Adipose tissue (tissue), 3 donors: ENCODE measurements around the gene KLRK1. TPM values are rescaled to one million over a fixed set of nuclear protein-coding genes. Genes with fewer than 3 reads are reported as not detected.
"Not testable (repeated sequence)": the region's sequence is repeated elsewhere in the genome, so short reads cannot be mapped to it uniquely, and the experiment has no call there.

Experiments
- H3K27ac ChIP-seq: one replicate; pipeline ENCODE4 v1.5.1; 2013; ENCODE audit warnings: low read depth, low read length
- WGBS, 3 donors: extraction: QIAGEN DNeasy Blood & Tissue Kit; methylation state at CpG; one replicate each; pipeline ENCODE4 v1.1.7; 2013; 5-methylcytosine and 5-hydroxymethylcytosine counted together
- polyA plus RNA-seq, 3 donors: library from polyadenylated mRNA; stranded (reverse); fragments of 200-250 nt; gene quantifications; one replicate each; pipeline ENCODE4 v1.2.3, GENCODE V29; 2013
- donor health status: healthy with polysubstance abuse.
- donor health status: Bipolar disorder and iron deficiency.
- donor health status: healthy.

The KLRK1 gene
- polyA plus RNA-seq, 3 donors, result 0.84 to 2.0 (median 1.6) TPM

DNA sequence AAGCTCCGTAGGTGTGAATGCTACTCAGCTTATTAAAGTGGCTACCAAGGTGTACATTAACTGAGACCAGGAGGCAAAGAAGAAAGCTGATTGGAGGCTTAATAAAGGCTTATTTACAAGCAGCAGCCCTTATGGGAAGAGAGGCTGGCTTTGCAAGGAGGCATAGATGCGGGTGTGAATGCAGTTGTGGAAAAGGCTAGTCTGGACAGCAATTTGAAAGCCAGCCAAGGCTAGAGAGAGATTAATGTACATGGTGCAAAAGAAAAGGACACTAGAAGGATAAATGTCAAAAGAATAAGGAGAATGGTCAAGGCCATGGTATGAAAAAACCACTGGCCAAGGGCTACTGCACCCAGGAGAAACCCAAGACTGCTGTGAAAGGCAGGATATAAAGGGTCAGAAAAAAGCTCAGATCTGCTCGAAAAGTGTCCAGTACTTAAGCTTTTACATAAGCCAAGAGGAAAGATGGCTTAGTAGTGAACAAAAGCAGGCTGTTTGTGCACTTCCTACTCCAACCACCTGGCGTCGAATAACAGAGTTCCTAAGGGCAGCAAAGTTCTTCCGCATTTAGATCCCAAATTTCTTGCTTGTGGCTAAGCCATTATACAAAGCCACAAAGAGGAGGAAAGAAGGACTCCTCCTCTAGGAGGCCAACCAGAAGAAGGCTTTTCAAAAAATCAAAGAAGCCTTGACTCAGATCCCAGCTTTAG is 24.0 kb downstream of the KLRK1 start:
- H3K27ac ChIP-seq, result peak overlapping the region; percentile 49

DNA sequence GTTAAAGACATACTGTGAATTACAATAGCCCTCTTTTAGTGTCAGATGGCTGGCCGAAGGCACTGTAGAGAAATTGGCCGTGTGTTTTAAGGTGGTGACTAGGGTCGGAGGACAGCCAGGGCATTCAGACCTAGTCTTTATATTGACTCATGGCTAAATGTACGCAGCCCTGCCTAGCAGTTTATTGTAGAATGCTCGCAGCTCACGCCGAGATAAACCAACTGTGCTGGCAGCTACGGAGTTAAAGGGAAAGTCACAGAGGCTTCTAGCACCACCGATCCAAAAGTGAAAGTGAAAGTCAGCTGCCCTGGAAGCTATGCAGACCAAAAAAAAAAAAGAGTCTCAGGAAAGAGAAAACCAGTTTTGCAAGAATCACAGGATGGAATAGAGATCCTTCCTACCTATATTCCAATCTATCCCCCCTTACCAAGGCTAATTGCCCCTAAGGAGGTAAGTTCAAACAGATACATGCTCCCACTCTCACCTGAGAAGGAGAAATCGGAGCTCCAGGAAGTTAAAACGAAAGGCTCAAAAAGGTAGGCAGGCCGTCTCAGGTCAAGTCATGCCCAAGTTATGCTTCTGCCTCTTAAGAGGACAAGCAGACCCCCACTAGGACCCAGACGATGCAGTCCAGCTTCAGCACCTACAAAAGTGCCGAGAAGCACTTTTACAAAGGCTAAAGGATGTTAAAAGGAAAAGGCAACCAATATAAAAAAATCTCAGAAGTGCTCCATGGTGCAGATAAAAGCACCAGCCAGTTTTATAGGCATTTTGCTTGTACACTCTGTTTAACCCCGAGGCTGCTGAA is 24.8 kb downstream of the KLRK1 start:
- peak overlapping the region; percentile 49 for H3K27ac ChIP-seq
- WGBS, 3 donors, result 1% methylated on average over 15 of the region's 15 CpGs

More for the DNA sequence above, 24.0 kb downstream of the KLRK1 start:
- 29 to 36% (median 35%) methylated on average over 6 of the region's 6 CpGs for WGBS, 3 donors

DNA sequence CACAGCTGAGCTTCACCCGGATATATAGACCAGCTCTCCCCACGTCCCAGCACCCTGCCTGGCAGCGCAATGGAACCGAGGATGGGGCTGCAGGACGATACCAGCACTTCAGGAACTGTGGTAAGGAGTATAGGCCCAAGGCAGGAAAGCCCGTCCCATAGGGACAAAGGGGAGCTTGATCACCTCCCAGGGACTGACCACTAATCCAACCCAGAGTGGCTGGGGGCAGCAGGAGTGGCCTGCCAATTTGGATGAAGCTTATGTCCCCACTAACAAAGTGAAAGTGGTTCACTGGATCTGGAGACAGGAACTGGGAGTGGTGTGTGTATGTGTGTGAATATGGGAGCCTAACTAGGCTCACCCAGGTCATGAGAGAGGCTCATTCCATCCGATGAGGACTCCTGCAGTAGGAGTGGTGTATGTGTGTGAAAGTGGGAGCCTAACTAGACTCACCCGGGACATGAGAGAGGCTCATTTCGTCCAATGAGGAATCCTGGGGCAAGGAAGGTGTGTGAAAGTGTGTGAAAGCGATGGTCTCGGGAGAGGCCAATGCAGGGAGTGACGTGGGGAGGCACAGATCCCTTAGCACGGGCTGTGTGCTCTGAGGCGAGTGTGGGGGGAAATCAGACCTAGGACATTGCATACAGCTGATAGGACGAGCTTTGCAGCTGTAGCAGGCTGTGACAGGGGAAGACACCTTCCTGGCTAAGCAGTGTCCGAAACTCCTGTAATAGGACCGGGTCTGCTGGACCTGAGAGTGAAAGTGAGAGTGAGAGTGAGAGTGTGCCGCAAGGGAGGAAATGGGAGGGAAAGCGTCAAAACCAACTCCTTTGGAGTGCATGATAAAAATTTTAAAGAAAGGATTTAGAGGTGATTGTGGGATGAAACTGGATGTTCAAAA is 25.7 kb downstream of the KLRK1 start:
- H3K27ac ChIP-seq, result no peak overlapping the region
- whole genome bisulfite sequencing, 3 donors, result 14 to 20% (median 19%) methylated on average over 19 of the region's 19 CpGs

DNA sequence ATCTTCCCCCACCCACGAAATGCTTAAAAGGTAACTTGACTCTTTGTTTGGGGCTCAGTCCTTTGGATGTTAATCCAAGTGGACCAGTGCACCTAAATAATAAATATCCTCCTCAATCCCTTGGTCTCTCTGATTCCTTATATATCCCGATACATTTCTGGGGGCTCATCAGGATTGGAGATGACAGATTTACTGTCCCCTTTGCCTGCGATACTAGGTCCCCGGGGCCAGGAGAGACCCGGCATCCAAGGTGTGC is 26.3 kb downstream of the KLRK1 start:
- H3K27ac ChIP-seq, result no peak overlapping the region
- 66 to 70% (median 67%) methylated on average over 5 of the region's 5 CpGs for WGBS, 3 donors

DNA sequence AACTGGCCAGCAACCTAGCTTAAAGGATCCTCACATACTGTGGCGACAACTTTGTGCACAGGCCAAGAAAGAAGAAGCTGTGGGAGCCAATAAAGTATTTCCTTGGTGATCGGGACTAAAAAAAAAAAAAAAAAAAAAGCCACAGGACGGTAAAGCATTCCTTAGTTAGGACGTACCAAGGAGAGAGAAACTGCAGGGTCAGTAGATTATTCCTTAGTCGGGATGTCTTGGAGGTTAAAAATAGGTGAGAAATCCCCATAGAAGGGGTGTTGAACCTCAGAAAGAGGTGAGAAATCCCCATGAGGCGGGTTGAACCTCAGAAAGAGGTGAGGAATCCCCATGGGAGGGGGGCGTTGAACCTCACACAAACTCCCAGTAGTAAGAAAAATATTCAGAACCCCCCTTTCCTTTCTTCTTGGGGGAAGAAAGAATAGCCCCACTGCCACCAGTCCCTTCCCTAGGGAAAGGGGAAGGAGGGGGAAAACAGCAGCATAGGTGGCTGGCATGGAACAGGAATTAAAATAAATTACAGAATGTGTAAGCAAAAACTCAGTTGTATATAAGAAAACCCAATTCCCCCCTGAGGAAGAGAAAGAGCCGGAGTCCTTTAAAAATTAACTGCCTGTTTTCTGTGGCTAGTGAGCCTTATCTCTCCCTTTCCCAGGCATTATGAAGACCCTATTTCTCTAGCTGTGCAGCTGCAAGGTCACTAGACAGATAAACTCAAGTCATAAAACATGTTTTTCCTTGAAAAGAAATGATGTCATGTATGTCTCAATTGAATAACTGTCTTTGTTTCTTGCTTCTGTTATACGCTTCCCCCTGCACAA is 26.8 kb downstream of the KLRK1 start:
- 44 to 58% (median 55%) methylated on average over 9 of the region's 9 CpGs for WGBS, 3 donors
- H3K27ac ChIP-seq, result no peak overlapping the region

DNA sequence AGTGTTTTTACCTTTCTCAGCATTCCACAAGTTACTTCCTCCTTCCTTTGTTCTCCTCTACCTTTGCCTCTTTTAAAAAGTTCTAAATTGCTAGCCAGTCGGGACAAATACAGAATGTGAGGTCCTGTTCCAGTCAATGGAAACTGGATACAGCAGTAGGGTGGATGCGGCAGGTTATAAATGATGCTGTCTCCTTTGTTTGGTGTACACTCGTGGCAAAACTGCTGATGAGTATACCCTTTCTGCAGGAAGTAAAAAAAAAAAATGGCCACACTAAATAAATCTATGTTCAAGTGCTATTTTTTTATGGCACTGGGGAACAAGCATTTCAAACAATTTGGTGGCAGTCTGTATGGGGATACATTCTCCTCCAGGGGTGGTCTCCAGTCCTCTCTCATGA is 27.5 kb downstream of the KLRK1 start:
- no peak overlapping the region for H3K27ac ChIP-seq
- WGBS, 3 donors, result 46 to 66% (median 63%) methylated on average over 3 of the region's 3 CpGs

DNA sequence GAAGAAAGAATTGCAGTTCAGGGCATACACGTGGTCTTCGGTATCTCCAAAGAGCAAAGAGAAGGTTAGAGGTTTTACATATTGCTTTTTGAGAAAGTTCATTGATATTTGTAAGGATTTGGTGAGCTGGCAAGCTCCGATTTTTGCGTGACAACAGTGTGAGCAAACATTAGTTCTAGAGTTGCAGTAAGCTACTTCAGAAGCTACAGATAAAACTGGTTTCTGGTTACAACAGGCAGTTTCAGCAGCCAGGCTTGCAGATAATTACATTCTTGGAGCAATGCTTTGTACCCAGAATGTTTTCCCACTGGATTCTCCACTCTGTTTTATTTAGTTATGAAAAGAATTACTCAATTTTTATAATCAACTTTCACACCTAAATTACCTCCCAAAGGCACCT is 28.2 kb downstream of the KLRK1 start:
- WGBS, 3 donors, result 36 to 74% (median 72%) methylated on average over 4 of the region's 4 CpGs
- no peak overlapping the region for H3K27ac ChIP-seq

DNA sequence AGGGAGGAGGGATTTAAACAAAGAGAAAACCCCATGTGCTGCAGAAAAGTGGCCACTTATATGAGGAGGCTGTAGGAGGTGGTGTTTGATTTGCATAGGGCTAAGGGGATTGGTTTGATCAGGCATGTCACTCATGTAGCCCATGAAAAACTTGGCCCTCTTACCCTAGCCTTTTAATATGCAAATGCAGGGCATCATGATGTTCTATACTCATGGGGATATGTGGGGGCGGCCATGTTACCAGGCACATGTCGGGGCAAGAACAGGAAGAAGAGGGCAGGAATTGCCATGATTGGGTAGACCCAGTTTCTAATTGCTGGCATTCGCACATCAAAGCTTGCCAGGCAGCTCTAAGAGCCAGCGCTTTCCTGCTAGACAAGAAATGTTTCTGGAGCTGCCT is 28.8 kb downstream of the KLRK1 start:
- WGBS, 3 donors, result 71 to 93% (median 83%) methylated on average over 4 of the region's 4 CpGs
- H3K27ac ChIP-seq, result no peak overlapping the region

DNA sequence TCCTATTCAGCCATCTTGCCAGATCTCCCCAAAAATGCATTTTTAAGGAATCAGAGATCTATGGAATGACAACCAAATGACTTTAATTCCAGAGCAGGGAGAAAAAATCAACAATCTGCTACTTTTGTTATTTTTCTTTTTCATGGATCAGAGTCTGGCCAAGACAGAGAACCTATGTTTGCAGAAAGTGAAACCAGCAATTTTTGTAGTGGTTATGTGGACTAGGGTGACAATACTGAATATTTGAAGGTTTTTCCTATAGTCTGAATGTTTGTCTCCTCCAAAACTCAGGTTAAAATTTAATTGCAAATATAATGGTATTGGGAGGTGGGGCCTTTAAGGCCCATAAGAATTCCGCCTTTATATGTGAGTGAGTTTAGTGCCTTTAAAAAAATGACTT is 30.9 kb downstream of the KLRK1 start:
- WGBS, 3 donors, result 32 to 98% (median 97%) methylated on average over 1 of the region's 1 CpG
- no peak overlapping the region for H3K27ac ChIP-seq

DNA sequence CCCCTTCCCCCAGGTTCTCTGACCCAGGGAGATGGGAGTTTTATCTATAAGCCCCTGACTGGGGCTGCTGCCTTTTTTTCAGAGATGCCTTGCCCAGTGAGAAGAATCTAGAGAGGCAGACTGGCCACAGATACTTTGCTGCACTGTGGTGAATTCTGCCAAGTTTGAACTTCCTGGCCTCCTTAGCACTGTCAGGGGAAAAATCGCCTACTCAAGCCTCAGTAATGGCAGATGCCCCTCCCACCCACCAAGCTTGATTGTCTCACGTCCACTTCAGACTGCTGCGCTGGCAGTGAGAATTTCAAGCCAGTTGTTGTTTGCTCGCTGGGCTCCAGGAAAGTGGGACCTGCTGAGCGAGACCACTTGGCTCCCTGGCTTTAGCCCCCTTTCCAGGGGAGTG is 31.7 kb downstream of the KLRK1 start:
- H3K27ac ChIP-seq, result no peak overlapping the region
- 71 to 83% (median 78%) methylated on average over 5 of the region's 5 CpGs for WGBS, 3 donors

DNA sequence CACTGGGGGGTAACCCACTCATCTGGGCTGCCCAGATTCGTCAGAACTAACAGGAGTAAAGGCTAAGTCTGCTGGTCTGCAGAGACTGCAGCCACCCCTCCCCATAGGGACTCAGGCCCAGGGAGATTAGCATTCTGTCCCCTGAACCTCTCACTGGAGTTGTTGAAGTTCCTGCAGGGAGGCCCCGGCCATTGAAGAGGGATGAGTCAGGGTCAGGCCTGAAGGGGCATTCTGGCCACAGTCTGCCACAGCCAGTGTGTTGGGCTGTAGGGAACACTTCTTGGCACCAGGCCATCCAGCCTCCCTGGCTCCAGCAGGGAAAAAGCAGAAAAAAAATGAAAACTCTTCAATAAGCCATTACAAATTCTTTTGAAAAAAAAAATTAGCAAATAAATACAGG is 35.3 kb downstream of the KLRK1 start:
- 52 to 72% (median 68%) methylated on average over 2 of the region's 2 CpGs for WGBS, 3 donors
- no peak overlapping the region for H3K27ac ChIP-seq

DNA sequence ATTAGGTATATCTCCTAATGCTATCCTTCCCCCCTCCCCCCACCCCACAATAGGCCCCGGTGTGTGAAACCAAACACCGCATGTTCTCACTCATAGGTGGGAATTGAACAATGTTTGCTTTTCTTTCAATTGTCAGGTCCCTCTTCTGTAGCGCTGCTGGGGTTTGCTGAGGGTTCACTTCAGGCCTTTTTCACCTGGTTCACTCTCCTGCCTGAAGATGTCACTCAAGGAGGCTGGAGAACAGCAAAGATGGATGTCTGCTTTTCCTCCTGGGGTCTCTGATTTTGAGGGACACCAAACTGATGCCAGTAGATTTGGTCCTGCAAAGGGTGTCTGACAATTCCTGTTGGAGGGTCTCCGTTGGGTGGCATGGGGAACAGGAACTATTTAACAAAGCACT is 35.8 kb downstream of the KLRK1 start:
- 63 to 73% (median 70%) methylated on average over 4 of the region's 4 CpGs for WGBS, 3 donors
- H3K27ac ChIP-seq, result no peak overlapping the region

DNA sequence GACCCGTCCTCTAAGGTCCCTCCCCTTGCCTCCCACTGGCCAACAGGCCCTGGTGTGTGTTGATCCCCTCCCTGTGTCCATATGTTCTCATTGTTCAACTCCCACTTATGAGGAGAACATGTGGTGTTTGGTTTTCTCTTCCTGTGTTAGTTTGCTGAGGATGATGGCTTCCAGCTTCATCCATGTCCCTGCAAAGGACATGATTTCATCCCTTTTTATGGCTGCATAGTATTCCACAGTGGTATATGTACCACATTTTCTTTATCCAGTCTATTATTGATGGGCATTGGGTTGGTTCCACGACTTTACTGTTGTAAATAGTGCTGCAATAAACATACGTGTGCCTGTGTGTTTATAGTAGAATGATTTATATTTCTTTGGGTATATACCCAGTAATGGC is 38.4 kb downstream of the KLRK1 start:
- not testable (repeated sequence) for H3K27ac ChIP-seq
- WGBS, 3 donors, result 49 to 59% (median 54%) methylated on average over 3 of the region's 3 CpGs

DNA sequence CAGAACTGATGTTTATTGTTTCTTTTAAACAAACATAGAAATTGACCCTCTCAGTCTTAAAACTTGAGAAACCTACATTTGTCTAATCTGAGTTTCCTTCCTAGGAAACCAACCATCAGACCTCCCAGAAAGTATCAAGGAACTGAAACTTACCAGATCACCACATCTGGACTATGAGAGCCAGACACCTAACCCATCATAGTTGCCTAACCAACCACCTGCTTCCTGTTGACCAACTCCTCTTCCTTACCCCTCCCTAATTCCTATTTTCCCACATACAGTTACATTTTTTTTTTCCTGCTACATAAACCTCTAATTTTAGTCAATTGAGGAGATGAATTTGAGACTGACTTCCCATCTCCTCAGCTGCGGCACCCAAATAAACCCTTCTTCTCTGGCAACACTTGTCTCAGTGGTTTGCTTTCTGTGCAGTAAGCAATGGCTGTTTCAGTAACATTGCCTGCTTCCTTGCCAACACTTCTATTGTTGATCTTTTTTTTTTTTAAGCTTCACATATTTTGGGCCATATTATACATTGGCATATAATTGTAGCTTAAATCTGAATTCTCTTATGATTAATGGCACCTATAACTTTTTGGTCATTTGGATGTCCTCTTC is 47.8 kb downstream of the KLRK1 start:
- H3K27ac ChIP-seq, result no peak overlapping the region
- 63 to 92% (median 68%) methylated on average over 1 of the region's 1 CpG for WGBS, 3 donors

DNA sequence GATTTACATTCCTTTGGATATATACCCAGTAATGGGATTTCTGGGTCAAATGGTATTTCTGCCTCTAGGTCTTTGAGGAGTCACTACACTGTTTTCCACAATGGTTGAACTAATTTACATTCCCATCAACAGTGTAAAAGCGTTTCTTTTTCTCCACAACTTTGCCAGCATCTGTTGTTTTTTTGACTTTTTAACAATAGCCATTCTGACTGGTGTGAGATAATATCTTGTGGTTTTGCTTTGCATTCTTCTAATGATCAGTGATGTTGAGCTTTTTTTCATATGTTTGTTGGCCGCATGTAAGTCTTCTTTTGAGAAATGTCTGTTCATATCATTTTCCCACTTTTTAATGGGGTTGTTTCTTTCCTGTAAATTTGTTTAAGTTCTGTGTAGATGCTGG is 48.9 kb downstream of the KLRK1 start:
- 77 to 89% (median 83%) methylated on average over 2 of the region's 2 CpGs for WGBS, 3 donors
- not testable (repeated sequence) for H3K27ac ChIP-seq

DNA sequence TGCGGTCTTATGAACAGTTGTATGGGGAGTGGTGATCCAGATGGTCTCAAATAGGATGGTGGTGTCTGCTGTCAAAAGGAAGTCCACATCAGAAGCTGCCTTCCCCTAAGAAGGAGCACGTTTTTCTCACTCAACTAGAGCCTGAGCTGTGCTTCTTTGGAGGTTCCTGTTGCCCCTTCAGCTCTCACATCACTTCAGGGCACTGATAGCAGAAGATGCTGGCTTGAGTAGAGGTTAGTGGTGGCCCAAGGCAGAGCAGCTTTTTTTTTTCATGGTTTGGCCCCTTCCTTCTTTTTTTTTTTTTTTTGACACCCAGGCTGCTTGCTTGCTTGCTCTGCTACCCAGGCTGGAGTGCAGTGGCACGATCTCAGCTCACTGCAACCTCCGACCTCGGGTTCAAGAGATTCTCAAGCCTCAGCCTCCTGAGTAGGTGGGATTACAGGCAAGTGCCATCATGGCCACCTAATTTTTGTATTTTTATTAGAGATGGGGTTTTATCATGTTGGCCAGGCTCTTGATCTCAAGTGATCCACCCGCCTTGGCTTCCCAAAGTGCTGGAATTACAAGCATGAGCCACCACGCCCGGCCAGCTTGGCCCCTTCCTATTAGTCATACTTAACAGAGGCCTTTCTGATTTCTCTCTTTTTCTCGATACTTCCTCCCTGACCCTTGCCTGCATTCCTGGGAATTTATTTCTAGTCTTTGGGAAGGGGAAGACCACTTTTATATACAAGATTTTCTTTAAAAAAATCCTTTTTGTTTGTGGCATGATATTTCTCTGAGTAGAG is 50.6 kb downstream of the KLRK1 start:
- 72 to 74% (median 73%) methylated on average over 9 of the region's 9 CpGs for WGBS, 3 donors
- H3K27ac ChIP-seq, result no peak overlapping the region

DNA sequence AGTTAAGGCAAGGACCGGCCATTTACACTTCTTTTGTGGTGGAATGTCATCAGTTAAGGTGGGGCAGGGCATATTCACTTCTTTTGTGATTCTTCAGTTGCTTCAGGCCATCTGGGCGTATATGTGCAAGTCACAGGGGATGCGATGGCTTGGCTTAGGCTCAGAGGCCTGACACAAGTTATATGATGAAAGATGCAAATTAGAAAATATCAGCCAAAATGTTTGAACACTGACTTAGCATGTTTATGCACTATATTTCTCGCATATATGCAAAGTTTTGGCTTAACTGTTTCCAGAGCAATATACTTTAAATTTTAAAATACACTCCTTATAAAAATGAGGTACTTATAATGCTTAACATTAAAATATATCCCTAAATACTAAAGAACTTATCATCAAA is 51.4 kb downstream of the KLRK1 start:
- H3K27ac ChIP-seq, result not testable (repeated sequence)
- WGBS, 3 donors, result 88 to 94% (median 89%) methylated on average over 4 of the region's 4 CpGs
